ENCODE data around the gene GPALPP1. TPM values are rescaled to one million over a fixed set of nuclear protein-coding genes. Genes with fewer than 3 reads are reported as not detected.

Gene GPALPP1
- total and polyA plus RNA-seq, 10 donors, result 9.6 to 33.4 (median 26.8) TPM

DNA sequence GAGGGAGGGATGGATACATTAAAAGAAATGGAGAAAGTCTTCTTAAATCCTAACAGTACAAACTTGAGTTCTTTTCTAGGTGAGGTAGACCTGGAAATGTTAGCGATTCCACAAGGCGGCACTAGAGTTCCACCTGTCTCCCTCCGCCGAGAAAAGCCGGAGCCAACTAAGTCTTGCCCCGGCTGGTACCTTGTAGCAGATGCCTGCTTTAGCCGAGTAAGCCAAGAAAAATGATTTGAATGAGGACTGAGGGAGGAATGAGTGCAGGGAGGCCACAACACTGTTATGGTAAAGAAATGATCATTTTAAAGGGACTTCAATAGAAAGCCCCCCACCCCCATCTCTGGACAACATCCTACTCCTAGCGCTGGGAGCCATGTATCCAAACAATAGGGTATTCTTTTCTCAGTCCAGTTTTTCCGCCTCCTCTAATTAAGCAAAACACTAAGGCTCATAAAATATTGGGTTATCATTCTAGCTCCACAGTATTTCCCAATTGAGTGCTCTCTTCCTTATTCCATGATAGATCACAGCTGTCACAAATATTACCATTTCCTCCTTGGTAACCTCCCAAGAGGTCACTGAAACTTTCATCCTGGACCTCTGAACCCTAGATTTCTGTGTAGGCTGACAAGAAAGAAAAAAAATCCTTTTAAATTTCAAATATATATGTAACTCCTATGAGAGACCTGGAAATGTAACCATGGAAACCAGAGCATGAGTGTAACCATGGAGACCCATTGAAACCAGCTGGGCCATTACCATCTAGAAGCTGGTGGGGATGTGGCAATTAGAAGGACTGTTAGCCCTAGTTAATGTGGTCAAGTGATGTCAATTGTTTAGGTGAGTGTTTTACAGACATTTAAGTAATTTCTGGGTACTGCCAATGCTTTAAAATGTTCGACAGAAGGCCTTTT is 58.3 kb downstream of the GPALPP1 start:
- 20 to 26% (median 22%) methylated on average over 10 of the region's 10 CpGs for WGBS, 5 donors
- Histone ChIP-seq H3K27ac (no peak overlapping the region), H3K9me3 (no peaks in the 10 kb centered on the region)

GRCh38 chr13:45048890-45049407 is 59.6 kb downstream of the GPALPP1 start:
- 49 to 66% (median 61%) methylated on average over 6 of the region's 6 CpGs for WGBS, 5 donors
- TF ChIP-seq POLR2AphosphoS5 (IDR thresholded peaks at IDR 0.05), result no peak
- TF ChIP-seq, protein P1, sequence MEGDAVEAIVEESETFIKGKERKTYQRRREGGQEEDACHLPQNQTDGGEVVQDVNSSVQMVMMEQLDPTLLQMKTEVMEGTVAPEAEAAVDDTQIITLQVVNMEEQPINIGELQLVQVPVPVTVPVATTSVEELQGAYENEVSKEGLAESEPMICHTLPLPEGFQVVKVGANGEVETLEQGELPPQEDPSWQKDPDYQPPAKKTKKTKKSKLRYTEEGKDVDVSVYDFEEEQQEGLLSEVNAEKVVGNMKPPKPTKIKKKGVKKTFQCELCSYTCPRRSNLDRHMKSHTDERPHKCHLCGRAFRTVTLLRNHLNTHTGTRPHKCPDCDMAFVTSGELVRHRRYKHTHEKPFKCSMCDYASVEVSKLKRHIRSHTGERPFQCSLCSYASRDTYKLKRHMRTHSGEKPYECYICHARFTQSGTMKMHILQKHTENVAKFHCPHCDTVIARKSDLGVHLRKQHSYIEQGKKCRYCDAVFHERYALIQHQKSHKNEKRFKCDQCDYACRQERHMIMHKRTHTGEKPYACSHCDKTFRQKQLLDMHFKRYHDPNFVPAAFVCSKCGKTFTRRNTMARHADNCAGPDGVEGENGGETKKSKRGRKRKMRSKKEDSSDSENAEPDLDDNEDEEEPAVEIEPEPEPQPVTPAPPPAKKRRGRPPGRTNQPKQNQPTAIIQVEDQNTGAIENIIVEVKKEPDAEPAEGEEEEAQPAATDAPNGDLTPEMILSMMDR (IDR thresholded peaks at IDR 0.05 in 8 of 11, conservative IDR thresholded peaks at IDR 0.05 in 3 of 11), result no peak
- TF ChIP-seq POLR2A (IDR thresholded peaks at IDR 0.05), result no peak
- H3K36me3 ChIP-seq, result no peaks in the 10 kb centered on the region
- no peaks in the 10 kb centered on the region for H3K9me3 ChIP-seq
- no peak overlapping the region for H3K4me3 ChIP-seq
- H3K4me1 ChIP-seq, result peaks cover 0 to 27% (median 14%) of the 10 kb centered on the region in 6 donors
- intact Hi-C loops (cut with DNase I; ENCODE audit: low total_unique reads), result no loop called here
- DNase-seq, result no peak
- H3K27ac ChIP-seq, result no peak overlapping the region
- peaks cover 0 to 10% (median 0%) of the 10 kb centered on the region in 7 donors for H3K27me3 ChIP-seq (replicated peaks in 1 of 7)

More for the DNA sequence above, 58.3 kb downstream of the GPALPP1 start:
- Histone ChIP-seq H3K4me3 (peak overlapping the region in 7 of 8 donors; percentile 19 to 62 (median 27)), H3K4me1 (peaks cover 0 to 27% (median 14%) of the 10 kb centered on the region in 6 donors), H3K36me3 (no peaks in the 10 kb centered on the region), H3K27me3 (replicated peaks in 1 of 7) (peaks cover 0 to 10% (median 0%) of the 10 kb centered on the region in 7 donors)
- TF ChIP-seq POLR2AphosphoS5 (IDR thresholded peaks at IDR 0.05), result peak in 1 of 3 donors; percentile 19
- no peak for TF ChIP-seq POLR2A (IDR thresholded peaks at IDR 0.05)
- TF ChIP-seq, protein P1 (IDR thresholded peaks at IDR 0.05 in 8 of 11, conservative IDR thresholded peaks at IDR 0.05 in 3 of 11), result peak; percentile 59 to 88 (median 78)
- peak; percentile 87 for DNase-seq
- intact Hi-C loops (cut with DNase I; ENCODE audit: low total_unique reads), result loop anchor here (2.0 kb wide), 2 partner anchors 233 to 263 kb away; no protein-coding TSS in a partner anchor

GRCh38 chr13:45049478-45049877 is 60.1 kb downstream of the GPALPP1 start:
- Histone ChIP-seq H3K36me3 (no peaks in the 10 kb centered on the region), H3K4me3 (no peak overlapping the region)

More at GRCh38 chr13:45049478-45049877, 60.1 kb downstream of the GPALPP1 start:
- Histone ChIP-seq H3K4me1 (peaks cover 0 to 27% (median 14%) of the 10 kb centered on the region in 6 donors), H3K27ac (no peak overlapping the region), H3K9me3 (no peaks in the 10 kb centered on the region), H3K27me3 (replicated peaks in 1 of 7) (peaks cover 0 to 10% (median 0%) of the 10 kb centered on the region in 7 donors)
- intact Hi-C loops (cut with DNase I; ENCODE audit: low total_unique reads), result no loop called here
- no peak for TF ChIP-seq POLR2AphosphoS5 (IDR thresholded peaks at IDR 0.05)
- no peak for TF ChIP-seq POLR2A (IDR thresholded peaks at IDR 0.05)
- TF ChIP-seq, protein P1 (IDR thresholded peaks at IDR 0.05 in 8 of 11, conservative IDR thresholded peaks at IDR 0.05 in 3 of 11), result no peak
- no peak for DNase-seq
- 88 to 96% (median 91%) methylated on average over 3 of the region's 3 CpGs for WGBS, 5 donors

All from spleen (tissue), 11 donors.